H9 (cell line): ENCODE data around the gene GLCCI1. TPM values are rescaled to one million over a fixed set of nuclear protein-coding genes. Genes with fewer than 3 reads are reported as not detected.

ENCODE experiments used
- DNase-seq: peaks from one replicate; pipeline ENCODE4 v3.0.0-alpha.2; 2017
- H2AFZ ChIP-seq: one replicate; pipeline ENCODE4 v1.6.1; 2013; ENCODE audit warnings: mild to moderate bottlenecking, low read length, control low read depth, moderate library complexity
- H2AK5ac ChIP-seq: 2 replicates; pipeline ENCODE4 v1.6.1; 2013; ENCODE audit warnings: low read length, control low read depth, mixed read lengths; ENCODE audit not compliant: insufficient read length
- H2BK120ac ChIP-seq: one replicate; pipeline ENCODE4 v1.6.1; 2013; ENCODE audit warnings: low read depth, mild to moderate bottlenecking, low read length, control low read depth, inconsistent platforms; ENCODE audit not compliant: poor library complexity, severe bottlenecking
- H2BK12ac ChIP-seq: 2 replicates; pipeline ENCODE4 v1.6.1; 2013; ENCODE audit warnings: low read length, control low read depth, mixed read lengths, low read depth; ENCODE audit not compliant: insufficient read length
- H2BK15ac ChIP-seq: 2 replicates; pipeline ENCODE4 v1.6.1; 2013; ENCODE audit warnings: low read depth, low read length, control low read depth
- H2BK20ac ChIP-seq: one replicate; pipeline ENCODE4 v1.6.1; 2013; ENCODE audit warnings: low read depth, mild to moderate bottlenecking, low read length, control low read depth, inconsistent platforms; ENCODE audit not compliant: poor library complexity, severe bottlenecking
- H2BK5ac ChIP-seq: 2 replicates; pipeline ENCODE4 v1.6.1; 2013; ENCODE audit warnings: low read length, control low read depth, mixed read lengths; ENCODE audit not compliant: insufficient read length
- H3K14ac ChIP-seq: 2 replicates; pipeline ENCODE4 v1.6.1; 2013; ENCODE audit warnings: low read length, control low read depth; ENCODE audit not compliant: insufficient read depth
- H3K18ac ChIP-seq: 2 replicates; pipeline ENCODE4 v1.6.1; 2013; ENCODE audit warnings: low read depth, mild to moderate bottlenecking, mixed read lengths, low read length, control low read depth; ENCODE audit not compliant: insufficient read length
- H3K23ac ChIP-seq: 2 replicates; pipeline ENCODE4 v1.6.1; 2013; ENCODE audit warnings: low read length, control low read depth, mixed read lengths, low read depth; ENCODE audit not compliant: insufficient read length
- H3K23me2 ChIP-seq: 2 replicates; pipeline ENCODE4 v1.6.1; 2013; ENCODE audit warnings: low read depth, mild to moderate bottlenecking, mixed read lengths, low read length, control low read depth; ENCODE audit not compliant: insufficient read length, poor library complexity, severe bottlenecking
- H3K27ac ChIP-seq: 2 replicates; pipeline ENCODE4 v1.5.1; 2013; ENCODE audit warnings: low read length, control low read depth, mixed read lengths, low read depth; ENCODE audit not compliant: insufficient read length
- H3K27me3 ChIP-seq: 2 replicates; pipeline ENCODE4 v1.6.1; 2013; ENCODE audit warnings: low read length, control low read depth, inconsistent platforms; ENCODE audit not compliant: insufficient read depth
- H3K4ac ChIP-seq: 2 replicates; pipeline ENCODE4 v1.6.1; 2013; ENCODE audit warnings: low read depth, mild to moderate bottlenecking, control low read depth, inconsistent platforms, low read length, moderate library complexity
- H3K4me1 ChIP-seq: 2 replicates; pipeline ENCODE4 v1.6.1; 2013; ENCODE audit warnings: low read length, control low read depth, inconsistent platforms; ENCODE audit not compliant: insufficient read depth
- H3K4me2 ChIP-seq: 2 replicates; pipeline ENCODE4 v1.6.1; 2013; ENCODE audit warnings: low read length, control low read depth, mixed read lengths; ENCODE audit not compliant: insufficient read length, insufficient read depth
- H3K56ac ChIP-seq: 2 replicates; pipeline ENCODE4 v1.6.1; 2013; ENCODE audit warnings: low read depth, mild to moderate bottlenecking, mixed read lengths, low read length, control low read depth; ENCODE audit not compliant: insufficient read length
- H3K79me1 ChIP-seq: 2 replicates; pipeline ENCODE4 v1.6.1; 2013; ENCODE audit warnings: low read depth, mild to moderate bottlenecking, moderate library complexity, low read length, control low read depth, inconsistent platforms; ENCODE audit not compliant: insufficient read depth, poor library complexity, severe bottlenecking
- H3K79me2 ChIP-seq: 2 replicates; pipeline ENCODE4 v1.6.1; 2013; ENCODE audit warnings: low read length, control low read depth, inconsistent platforms; ENCODE audit not compliant: insufficient read depth
- H3K9ac ChIP-seq: 2 replicates; pipeline ENCODE4 v1.6.1; 2013; ENCODE audit warnings: low read length, control low read depth, mixed read lengths; ENCODE audit not compliant: insufficient read length; ENCODE audit errors: extremely low read depth
- H3K9me3 ChIP-seq: one replicate; pipeline ENCODE4 v1.6.1; 2013; ENCODE audit warnings: low read depth, low read length, inconsistent platforms; ENCODE audit not compliant: control insufficient read depth
- H3T11ph ChIP-seq: one replicate; pipeline ENCODE4 v1.6.1; 2013; ENCODE audit warnings: mild to moderate bottlenecking, low read length, control low read depth, inconsistent platforms
- H4K20me1 ChIP-seq: one replicate; pipeline ENCODE4 v1.6.1; 2013; ENCODE audit not compliant: control insufficient read depth, insufficient read length, insufficient read depth
- H4K5ac ChIP-seq: 2 replicates; pipeline ENCODE4 v1.6.1; 2013; ENCODE audit warnings: low read depth, mild to moderate bottlenecking, mixed read lengths, low read length, control low read depth; ENCODE audit not compliant: insufficient read length
- H4K8ac ChIP-seq: replicated peaks from 2 replicates; pipeline ENCODE4 v1.6.1; 2013; ENCODE audit warnings: low read length, control low read depth, mixed read lengths, low read depth; ENCODE audit not compliant: insufficient read length
- H4K91ac ChIP-seq: 2 replicates; pipeline ENCODE4 v1.6.1; 2013; ENCODE audit warnings: low read depth, mild to moderate bottlenecking, moderate library complexity, mixed read lengths, low read length, control low read depth; ENCODE audit not compliant: insufficient read length
- H3K27ac Mint-ChIP-seq, 3 experiments: 2 replicates in 2 of 3; 3 replicates in 1 of 3; pipeline ENCODE4 v1.8.0; 2020 to 2021; ENCODE audit warnings: mixed read lengths in 3 of 3, mild to moderate bottlenecking in 1 of 3, moderate library complexity in 1 of 3
- H3K27me3 Mint-ChIP-seq: 2 replicates; pipeline ENCODE4 v1.8.0; 2021; ENCODE audit warnings: low read depth, mild to moderate bottlenecking, moderate library complexity, mixed read lengths
- H3K36me3 Mint-ChIP-seq, 3 experiments: 2 replicates in 2 of 3; 3 replicates in 1 of 3; pipeline ENCODE4 v1.8.0; 2020 to 2021; ENCODE audit warnings: low read depth in 3 of 3, mixed read lengths in 3 of 3; ENCODE audit not compliant: insufficient read depth in 1 of 3
- H3K4me1 Mint-ChIP-seq, 2 experiments: 2 replicates each; pipeline ENCODE4 v1.8.0; 2020; ENCODE audit warnings: mixed read lengths in 2 of 2
- H3K4me3 Mint-ChIP-seq, 2 experiments: 2 replicates in 1 of 2; 3 replicates in 1 of 2; pipeline ENCODE4 v1.8.0; 2020 to 2021; ENCODE audit warnings: mild to moderate bottlenecking in 2 of 2, mixed read lengths in 2 of 2, moderate library complexity in 1 of 2
- H3K9me3 Mint-ChIP-seq, 2 experiments: 2 replicates in 1 of 2; 3 replicates in 1 of 2; pipeline ENCODE4 v1.8.0; 2020; ENCODE audit warnings: mild to moderate bottlenecking in 2 of 2, mixed read lengths in 2 of 2, moderate library complexity in 1 of 2
- WGBS: extraction: QIAGEN DNeasy Blood & Tissue Kit; methylation state at CpG from one replicate; pipeline ENCODE4 v1.1.7; 2013; ENCODE audit warnings: missing lambda C conversion rate, low lambda C conversion rate, mixed read lengths; ENCODE audit not compliant: insufficient read length; ENCODE audit errors: extremely low coverage; 5-methylcytosine and 5-hydroxymethylcytosine counted together
- total RNA-seq: library from RNA; stranded (reverse); gene quantifications from 2 replicates; pipeline ENCODE4 v1.2.1, GENCODE V29; 2021
- TF ChIP-seq, protein P1 (sequence below): fragments of 200-600 bp; sonication (generic); conservative IDR thresholded peaks from 3 replicates; pipeline ENCODE4 v1.8.0; 2021; ENCODE audit warnings: antibody characterized with exemption, mild to moderate bottlenecking

The GLCCI1 gene
- total RNA-seq, 1 experiment from 2014 or later = 19.1 TPM

DNA sequence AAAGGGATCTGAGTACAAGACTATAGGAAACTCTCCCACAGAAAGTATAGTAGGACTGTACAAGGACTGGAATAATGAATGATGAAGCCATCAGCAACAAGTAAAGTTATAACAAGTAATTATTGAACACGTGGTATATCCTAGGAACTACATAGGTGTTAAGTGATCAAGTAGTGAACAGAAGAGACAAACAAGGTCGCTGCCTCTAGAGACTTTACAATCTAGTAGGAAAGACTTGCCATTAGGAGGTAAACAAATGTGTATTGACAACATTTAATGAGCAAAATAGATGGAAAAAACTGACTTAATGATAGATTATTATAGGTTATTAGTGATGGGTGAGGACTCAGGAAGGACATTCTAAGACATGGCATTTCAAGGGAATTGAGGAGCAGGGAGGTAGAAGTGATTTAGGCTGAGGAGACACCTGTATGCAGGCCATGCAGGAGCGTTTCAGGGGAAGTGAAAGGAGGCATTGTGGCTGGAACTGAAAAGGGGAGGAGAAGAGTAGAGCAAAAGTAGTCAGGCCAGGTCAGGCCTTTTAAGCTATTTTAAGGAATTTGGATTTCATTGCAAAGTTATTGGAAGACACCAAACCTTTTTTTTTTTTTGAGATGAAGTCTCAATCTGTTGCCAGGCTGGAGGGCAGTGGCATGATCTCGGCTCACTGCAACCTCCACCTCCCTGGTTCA, 8.5 kb upstream of the GLCCI1 start:
- Histone ChIP-seq H2BK20ac (no peak overlapping the region), H3T11ph (no peak overlapping the region), H3K9ac (no peak overlapping the region), H3K18ac (no peak overlapping the region), H2BK5ac (no peak overlapping the region), H3K4me1 (no peaks in the 10 kb centered on the region; the same call in 1 of the 2 replicates), H2BK12ac (no peak overlapping the region), H3K9me3 (no peaks in the 10 kb centered on the region), H3K4me2 (no peak overlapping the region), H3K79me1 (no peaks in the 10 kb centered on the region), H3K56ac (no peak overlapping the region), H3K23ac (no peak overlapping the region), H4K91ac (no peak overlapping the region), H4K20me1 (no peaks in the 10 kb centered on the region), H2AK5ac (no peak overlapping the region), H2AFZ (no peak overlapping the region), H3K14ac (no peak overlapping the region), H3K23me2 (no peaks in the 10 kb centered on the region), H3K27me3 (no peaks in the 10 kb centered on the region), H4K8ac (no peak overlapping the region), H2BK15ac (no peak overlapping the region), H3K27ac (no peak overlapping the region), H2BK120ac (no peak overlapping the region), H4K5ac (no peak overlapping the region), H3K79me2 (no peaks in the 10 kb centered on the region), H3K4ac (no peak overlapping the region)
- Mint-ChIP-seq H3K4me1 (peaks cover 11 to 19% of the 10 kb centered on the region in 2 experiments), H3K27me3 (no peaks in the 10 kb centered on the region), H3K9me3 (no peaks in the 10 kb centered on the region), H3K4me3 (no peak overlapping the region), H3K27ac (no peak overlapping the region), H3K36me3 (no peaks in the 10 kb centered on the region)
- no peak for DNase-seq
- WGBS = no CpG with 5 or more reads among the region's 4 CpGs
- TF ChIP-seq, protein P1, sequence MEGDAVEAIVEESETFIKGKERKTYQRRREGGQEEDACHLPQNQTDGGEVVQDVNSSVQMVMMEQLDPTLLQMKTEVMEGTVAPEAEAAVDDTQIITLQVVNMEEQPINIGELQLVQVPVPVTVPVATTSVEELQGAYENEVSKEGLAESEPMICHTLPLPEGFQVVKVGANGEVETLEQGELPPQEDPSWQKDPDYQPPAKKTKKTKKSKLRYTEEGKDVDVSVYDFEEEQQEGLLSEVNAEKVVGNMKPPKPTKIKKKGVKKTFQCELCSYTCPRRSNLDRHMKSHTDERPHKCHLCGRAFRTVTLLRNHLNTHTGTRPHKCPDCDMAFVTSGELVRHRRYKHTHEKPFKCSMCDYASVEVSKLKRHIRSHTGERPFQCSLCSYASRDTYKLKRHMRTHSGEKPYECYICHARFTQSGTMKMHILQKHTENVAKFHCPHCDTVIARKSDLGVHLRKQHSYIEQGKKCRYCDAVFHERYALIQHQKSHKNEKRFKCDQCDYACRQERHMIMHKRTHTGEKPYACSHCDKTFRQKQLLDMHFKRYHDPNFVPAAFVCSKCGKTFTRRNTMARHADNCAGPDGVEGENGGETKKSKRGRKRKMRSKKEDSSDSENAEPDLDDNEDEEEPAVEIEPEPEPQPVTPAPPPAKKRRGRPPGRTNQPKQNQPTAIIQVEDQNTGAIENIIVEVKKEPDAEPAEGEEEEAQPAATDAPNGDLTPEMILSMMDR = no peak
